C4-2B (cell line): ENCODE data around the gene CD14.

Source experiments
- CTCF ChIP-seq: fragments of 450-650 bp; conservative IDR thresholded peaks from 2 replicates; pipeline ENCODE4 v1.5.1; 2017; ENCODE audit warnings: mild to moderate bottlenecking
- ZFX ChIP-seq: fragments of 450-650 bp; IDR thresholded peaks from 2 replicates; pipeline ENCODE4 v1.6.1; 2017

- TF ChIP-seq CTCF (peak; percentile 84), ZFX (no peak)
Observed at GRCh38 chr5:140639148-140639981, 6.4 kb upstream of the CD14 start, which contains the start of gene TMCO6.
